Fibroblast of skin of right biceps (primary cell): ENCODE results near the gene PNP.
A peak's percentile ranks its signal among the peaks of the same experiment; 100 is the strongest.
"Not testable (repeated sequence)": the region's sequence is repeated elsewhere in the genome, so short reads cannot be mapped to it uniquely, and the experiment has no call there.

Experiments used
- DNase-seq: peaks from one replicate; pipeline ENCODE4 v3.0.0-alpha.2; 2013

The PNP gene

GRCh38 chr14:20469242-20469889 is at the start of gene PNP:
Gene PNP, plus strand, starts transcription at chr14:20469406. Its CDS starts 119 bp downstream, at chr14:20469525.
- DNase-seq, result peak; percentile 86

GRCh38 chr14:20419419-20419818 is 49.8 kb upstream of the PNP start:
- no peak for DNase-seq

GRCh38 chr14:20421267-20421666 is 47.9 kb upstream of the PNP start:
- DNase-seq, result no peak

GRCh38 chr14:20422886-20423285 is 46.3 kb upstream of the PNP start:
- no peak for DNase-seq

- DNase-seq, result no peak
Measured at GRCh38 chr14:20424851-20425250, 44.4 kb upstream of the PNP start.

- DNase-seq, result peak; percentile 62
Measured at GRCh38 chr14:20427231-20428009, 41.8 kb upstream of the PNP start.

GRCh38 chr14:20428010-20428365 is 41.2 kb upstream of the PNP start:
- no peak for DNase-seq

GRCh38 chr14:20428802-20429201 is 40.4 kb upstream of the PNP start:
- DNase-seq, result no peak

- DNase-seq, result no peak
Measured at GRCh38 chr14:20429801-20430669, 39.2 kb upstream of the PNP start.

- DNase-seq, result no peak
Measured at GRCh38 chr14:20434701-20435581, 34.3 kb upstream of the PNP start.

- DNase-seq, result no peak
Measured at GRCh38 chr14:20435582-20436362, 33.4 kb upstream of the PNP start, which contains the start of gene KLHL33. Gene KLHL33, minus strand, starts transcription at chr14:20436166. Its CDS starts 355 bp downstream, at chr14:20435811.

- DNase-seq, result peak; percentile 79
Measured at GRCh38 chr14:20436363-20436755, 32.8 kb upstream of the PNP start.

GRCh38 chr14:20438664-20439063 is 30.5 kb upstream of the PNP start:
- DNase-seq, result no peak

- DNase-seq, result no peak
Measured at GRCh38 chr14:20440465-20440864, 28.7 kb upstream of the PNP start.

- no peak for DNase-seq
Measured at GRCh38 chr14:20440882-20441281, 28.3 kb upstream of the PNP start.

GRCh38 chr14:20441461-20441860 is 27.7 kb upstream of the PNP start:
- no peak for DNase-seq

- not testable (repeated sequence) for DNase-seq
Measured at GRCh38 chr14:20443650-20444049, 25.6 kb upstream of the PNP start.

GRCh38 chr14:20446889-20447288 is 22.3 kb upstream of the PNP start:
- no peak for DNase-seq

- DNase-seq, result not testable (repeated sequence)
Measured at GRCh38 chr14:20452831-20453230, 16.4 kb upstream of the PNP start.

- DNase-seq, result peak; percentile 99
Measured at GRCh38 chr14:20454516-20455354, 14.5 kb upstream of the PNP start, which contains the start of the genes APEX1 and OSGEP. Gene APEX1, plus strand, starts transcription at chr14:20455226. Its CDS starts 420 bp downstream, at chr14:20455646. Gene OSGEP, minus strand, starts transcription at chr14:20454812. Its CDS starts 129 bp downstream, at chr14:20454683.
